PC-3 (cell line): ENCODE results near the gene RAPGEF4. TPM values are rescaled to one million over a fixed set of nuclear protein-coding genes. Genes with fewer than 3 reads are reported as not detected.

Experiments used
- ATAC-seq: fragments of 200-7000 bp; cut with Tn5 transposase; 2 replicates; pipeline ENCODE4 v1.9.1; 2020; ENCODE audit warnings: mild to moderate bottlenecking, moderate library complexity
- BruUV-seq: library from RNA; stranded (reverse); fragments of 400-500 nt; replicated peaks from 2 replicates; lab custom pipeline; 2021; lab: Mats Ljungman, UMichigan
- CTCF ChIA-PET: fragments of 300-600 bp; sonication (Branson Sonifier 250); formaldehyde crosslinking; loops from one replicate; lab custom pipeline; 2022; ENCODE audit warnings: antibody characterized with exemption; lab: Charles Lee
- POLR2A ChIA-PET: fragments of 300-600 bp; sonication (Branson Sonifier 250); formaldehyde crosslinking; loops from one replicate; lab custom pipeline; 2022; ENCODE audit warnings: antibody characterized with exemption; ENCODE audit not compliant: unreplicated experiment; lab: Charles Lee
- DNase-seq: peaks from one replicate; pipeline ENCODE4 v3.0.0-alpha.2; 2015
- H2AFZ ChIP-seq: fragments of 300-600 bp; sonication (generic); 2 replicates; pipeline ENCODE4 v1.6.0; 2016; ENCODE audit warnings: antibody characterized with exemption, low read length
- H3F3A ChIP-seq: fragments of 300-600 bp; sonication (generic); one replicate; pipeline ENCODE4 v1.6.0; 2017; ENCODE audit warnings: antibody characterized with exemption, low read length, control low read depth, mild to moderate bottlenecking; ENCODE audit not compliant: unreplicated experiment
- H3K27ac ChIP-seq: fragments of 300-600 bp; sonication (generic); 2 replicates; pipeline ENCODE4 v1.5.1; 2016; ENCODE audit warnings: mild to moderate bottlenecking, low read length
- H3K27me3 ChIP-seq: fragments of 300-600 bp; sonication (generic); 2 replicates; pipeline ENCODE4 v1.6.1; 2016; ENCODE audit warnings: low read length, mixed read lengths
- H3K36me3 ChIP-seq: fragments of 300-600 bp; sonication (generic); 2 replicates; pipeline ENCODE4 v1.6.1; 2016; ENCODE audit warnings: low read depth, mixed run types, low read length, mixed read lengths
- H3K4me1 ChIP-seq: fragments of 300-600 bp; sonication (generic); 2 replicates; pipeline ENCODE4 v1.5.1; 2016; ENCODE audit warnings: low read length; ENCODE audit not compliant: insufficient read depth
- H3K4me2 ChIP-seq: fragments of 300-600 bp; sonication (generic); 2 replicates; pipeline ENCODE4 v1.6.0; 2016; ENCODE audit warnings: low read length
- H3K4me3 ChIP-seq: fragments of 300-600 bp; sonication (generic); 2 replicates; pipeline ENCODE4 v1.5.1; 2016; ENCODE audit warnings: mild to moderate bottlenecking, low read length, mixed read lengths
- H3K79me2 ChIP-seq: fragments of 300-600 bp; sonication (generic); 2 replicates; pipeline ENCODE4 v1.6.1; 2017; ENCODE audit warnings: low read length, mixed read lengths
- H3K9ac ChIP-seq: fragments of 300-600 bp; sonication (generic); 2 replicates; pipeline ENCODE4 v1.6.0; 2016; ENCODE audit warnings: mild to moderate bottlenecking, low read length
- H3K9me2 ChIP-seq: fragments of 300-600 bp; sonication (generic); replicated peaks from 2 replicates; pipeline ENCODE4 v1.6.1; 2016; ENCODE audit warnings: mixed run types, low read length, mixed read lengths
- H3K9me3 ChIP-seq: fragments of 300-600 bp; sonication (generic); 2 replicates; pipeline ENCODE4 v1.6.1; 2016; ENCODE audit warnings: low read length, mixed read lengths
- H4K20me1 ChIP-seq: fragments of 300-600 bp; sonication (generic); 2 replicates; pipeline ENCODE4 v1.6.1; 2016; ENCODE audit warnings: low read length, mixed read lengths
- EZH2 ChIP-seq: fragments of 300-600 bp; sonication (generic); IDR thresholded peaks from one replicate; pipeline ENCODE4 v1.6.1; 2017; ENCODE audit warnings: antibody characterized with exemption, mild to moderate bottlenecking, low read length; ENCODE audit not compliant: unreplicated experiment
- EZH2phosphoT487 ChIP-seq: fragments of 300-600 bp; sonication (generic); IDR thresholded peaks from 2 replicates; pipeline ENCODE4 v1.6.1; 2018; ENCODE audit warnings: mild to moderate bottlenecking, antibody characterized with exemption, low read length, borderline replicate concordance
- intact Hi-C: fragments of 100-400 bp; cut with micrococcal nuclease; formaldehyde crosslinking; loops from 2 replicates; pipeline ENCODE4 v1.9.0; 2023
- total RNA-seq: library from RNA; depleted of rRNA; stranded (reverse); fragments of >200 nt; gene quantifications from 2 replicates; pipeline ENCODE4 v1.2.3, GENCODE V29; 2014
- TF ChIP-seq, protein P1 (sequence below): fragments of 300-600 bp; sonication (generic); conservative IDR thresholded peaks from 2 replicates; pipeline ENCODE4 v1.5.1; 2017; ENCODE audit warnings: antibody characterized with exemption, low read depth, mild to moderate bottlenecking, low read length

Gene RAPGEF4
- total RNA-seq, 1 experiment from 2014 or later, result 0.87 TPM

DNA sequence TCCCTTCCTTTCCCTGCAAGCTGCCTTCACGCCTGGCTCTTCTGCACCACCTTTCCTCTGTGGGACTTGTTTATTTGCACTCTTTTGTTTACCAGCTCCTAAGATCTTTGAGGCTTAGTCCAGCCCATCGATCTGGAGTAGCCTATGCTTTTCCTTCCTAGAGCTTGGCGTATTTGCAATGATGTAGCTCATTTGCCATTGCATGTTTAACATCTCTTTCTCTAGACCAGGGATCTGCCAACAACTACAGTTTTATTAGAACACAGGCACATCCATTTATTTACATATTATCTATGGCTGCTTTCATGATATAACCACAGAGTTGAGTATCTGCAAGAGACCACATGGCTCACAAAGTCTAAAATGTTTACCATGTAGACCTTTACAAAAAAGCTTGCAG lies 150.4 kb downstream of the RAPGEF4 start:
- no TSS peak for BruUV-seq
- H2AFZ ChIP-seq, result no peak overlapping the region

DNA sequence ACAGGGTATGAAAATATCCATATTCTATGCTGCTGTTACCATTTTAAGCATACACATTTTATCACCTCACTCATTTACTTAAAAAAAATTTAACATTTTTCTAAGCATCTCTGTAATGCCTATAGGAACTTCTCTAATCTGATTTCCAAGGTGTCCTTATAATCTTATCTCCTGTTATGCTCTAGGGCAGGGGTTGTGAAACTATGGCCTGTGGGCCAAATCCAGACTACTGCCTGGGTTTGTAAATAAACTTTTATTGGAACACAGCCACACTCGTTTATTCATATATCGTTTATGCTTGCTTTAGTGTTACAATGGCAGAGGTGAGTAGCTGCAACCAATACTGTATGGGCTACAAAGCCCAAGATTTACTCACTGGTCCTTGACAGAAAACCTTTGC lies 151.6 kb downstream of the RAPGEF4 start:
- Histone ChIP-seq H3K27me3 (peaks cover 16% of the 10 kb centered on the region; the same call in 1 of the 2 replicates), H3K79me2 (no peaks in the 10 kb centered on the region), H3K4me2 (no peak overlapping the region), H3K4me3 (no peak overlapping the region), H3K36me3 (no peaks in the 10 kb centered on the region), H3K9me3 (no peaks in the 10 kb centered on the region), H3K27ac (no peak overlapping the region), H3K4me1 (no peaks in the 10 kb centered on the region), H4K20me1 (no peaks in the 10 kb centered on the region), H3K9ac (no peak overlapping the region), H3K9me2 (no peaks in the 10 kb centered on the region), H3F3A (no peaks in the 10 kb centered on the region), H2AFZ (no peak overlapping the region)
- DNase-seq (no peak), ATAC-seq (no peak)
- ChIA-PET POLR2A (no interaction called here), CTCF (no interaction called here)
- intact Hi-C loops, result no loop called here
- TF ChIP-seq, protein P1, sequence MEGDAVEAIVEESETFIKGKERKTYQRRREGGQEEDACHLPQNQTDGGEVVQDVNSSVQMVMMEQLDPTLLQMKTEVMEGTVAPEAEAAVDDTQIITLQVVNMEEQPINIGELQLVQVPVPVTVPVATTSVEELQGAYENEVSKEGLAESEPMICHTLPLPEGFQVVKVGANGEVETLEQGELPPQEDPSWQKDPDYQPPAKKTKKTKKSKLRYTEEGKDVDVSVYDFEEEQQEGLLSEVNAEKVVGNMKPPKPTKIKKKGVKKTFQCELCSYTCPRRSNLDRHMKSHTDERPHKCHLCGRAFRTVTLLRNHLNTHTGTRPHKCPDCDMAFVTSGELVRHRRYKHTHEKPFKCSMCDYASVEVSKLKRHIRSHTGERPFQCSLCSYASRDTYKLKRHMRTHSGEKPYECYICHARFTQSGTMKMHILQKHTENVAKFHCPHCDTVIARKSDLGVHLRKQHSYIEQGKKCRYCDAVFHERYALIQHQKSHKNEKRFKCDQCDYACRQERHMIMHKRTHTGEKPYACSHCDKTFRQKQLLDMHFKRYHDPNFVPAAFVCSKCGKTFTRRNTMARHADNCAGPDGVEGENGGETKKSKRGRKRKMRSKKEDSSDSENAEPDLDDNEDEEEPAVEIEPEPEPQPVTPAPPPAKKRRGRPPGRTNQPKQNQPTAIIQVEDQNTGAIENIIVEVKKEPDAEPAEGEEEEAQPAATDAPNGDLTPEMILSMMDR, result no peak
- TF ChIP-seq EZH2 (no peak), EZH2phosphoT487 (no peak)
- BruUV-seq, result no TSS peak

More for the DNA sequence above, 150.4 kb downstream of the RAPGEF4 start:
- H3K9ac ChIP-seq, result no peak overlapping the region
- H3K27ac ChIP-seq, result no peak overlapping the region
- intact Hi-C loops, result no loop called here
- no peak overlapping the region for H3K4me2 ChIP-seq
- POLR2A ChIA-PET, result no interaction called here
- H3K9me2 ChIP-seq, result no peaks in the 10 kb centered on the region
- H4K20me1 ChIP-seq, result no peaks in the 10 kb centered on the region
- H3K36me3 ChIP-seq, result no peaks in the 10 kb centered on the region
- TF ChIP-seq, protein P1, result no peak
- no peak for TF ChIP-seq EZH2phosphoT487
- TF ChIP-seq EZH2, result no peak
- ATAC-seq (no peak), DNase-seq (no peak)
- H3K79me2 ChIP-seq, result no peaks in the 10 kb centered on the region
- CTCF ChIA-PET, result no interaction called here
- no peaks in the 10 kb centered on the region for H3F3A ChIP-seq
- H3K27me3 ChIP-seq, result 0 out of 2 replicates have a peak, but pooled peaks cover 5% of the 10 kb centered on the region
- no peak overlapping the region for H3K4me3 ChIP-seq
- no peaks in the 10 kb centered on the region for H3K4me1 ChIP-seq
- H3K9me3 ChIP-seq, result no peaks in the 10 kb centered on the region

DNA sequence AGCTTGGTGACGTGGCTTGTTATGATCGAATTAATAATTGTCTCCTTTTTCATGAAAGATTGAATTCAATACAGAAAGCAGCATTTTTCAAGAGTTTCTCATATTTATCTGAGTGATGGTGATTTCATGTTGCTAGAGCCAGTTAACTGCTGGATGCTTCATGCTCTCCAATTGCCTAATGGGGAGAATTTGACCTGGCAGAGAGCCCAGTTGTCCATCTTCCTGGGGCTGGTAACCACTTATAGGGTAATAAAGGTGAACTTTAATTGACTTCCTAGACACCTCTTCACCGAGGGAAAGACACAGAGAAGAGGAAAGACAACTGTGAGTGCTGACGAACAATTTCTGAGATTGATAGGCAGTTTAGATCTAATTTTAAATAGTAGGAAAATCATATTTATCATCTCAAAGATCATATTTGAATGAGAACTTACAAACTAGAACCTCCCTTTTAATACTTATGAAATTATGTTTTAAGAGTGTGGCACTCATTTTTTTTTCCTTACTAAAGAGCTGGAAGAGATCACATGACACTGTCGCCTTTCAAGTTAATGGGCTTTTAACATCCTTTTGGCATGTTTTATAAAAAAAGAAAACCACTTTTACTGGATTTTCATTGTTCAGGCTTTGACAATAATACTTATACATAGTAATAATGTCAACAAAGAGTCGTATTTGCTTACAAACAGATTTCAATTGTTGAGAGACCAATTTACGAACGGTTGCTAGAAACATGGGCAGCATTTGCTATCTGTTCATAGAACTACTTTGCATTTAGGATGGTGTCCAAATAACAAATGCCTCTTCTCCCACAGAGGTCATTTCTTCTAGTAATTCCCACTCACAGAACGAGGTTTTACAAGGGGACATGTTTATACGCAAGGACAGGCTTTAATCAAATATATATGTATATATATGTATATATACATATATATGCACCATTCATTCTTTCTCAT lies 153.3 kb downstream of the RAPGEF4 start:
- POLR2A ChIA-PET, result no interaction called here
- DNase-seq, result no peak
- Histone ChIP-seq H3F3A (no peaks in the 10 kb centered on the region), H3K9me3 (no peaks in the 10 kb centered on the region), H3K36me3 (no peaks in the 10 kb centered on the region), H3K9me2 (no peaks in the 10 kb centered on the region), H2AFZ (no peak overlapping the region), H3K79me2 (no peaks in the 10 kb centered on the region), H3K4me1 (no peaks in the 10 kb centered on the region), H3K27me3 (peaks cover 33% of the 10 kb centered on the region), H3K4me2 (no peak overlapping the region), H3K4me3 (no peak overlapping the region), H4K20me1 (no peaks in the 10 kb centered on the region), H3K27ac (no peak overlapping the region), H3K9ac (no peak overlapping the region)
- intact Hi-C loops, result no loop called here
- ATAC-seq, result no peak
- TF ChIP-seq, protein P1, result no peak
- TF ChIP-seq EZH2 (no peak), EZH2phosphoT487 (no peak)
- BruUV-seq, result no TSS peak
- CTCF ChIA-PET, result interaction anchor here (0.7 kb wide), 1 partner anchor 42 kb away, joined by 3 read pairs; no protein-coding TSS in a partner anchor
